WTC11 (cell line): ENCODE results near the gene GALNT2.

Source experiments
- ATF1 ChIP-seq: sonication (generic); formaldehyde crosslinking; IDR thresholded peaks from 2 replicates; pipeline ENCODE4 v1.8.1; 2023; ENCODE audit warnings: mild to moderate bottlenecking, moderate library complexity, missing genetic modification reagents
- CTCF ChIP-seq: fragments of 200-600 bp; IDR thresholded peaks from 2 replicates; pipeline ENCODE4 v1.8.0; 2022; ENCODE audit warnings: antibody characterized with exemption
- FOXJ3 ChIP-seq: sonication (generic); formaldehyde crosslinking; IDR thresholded peaks from 2 replicates; pipeline ENCODE4 v1.9.0; 2021; ENCODE audit warnings: missing genetic modification reagents, mild to moderate bottlenecking, borderline replicate concordance
- FOXP1 ChIP-seq: sonication (generic); formaldehyde crosslinking; IDR thresholded peaks from 2 replicates; pipeline ENCODE4 v1.8.0; 2022; ENCODE audit warnings: missing genetic modification reagents, mild to moderate bottlenecking, moderate library complexity, borderline replicate concordance
- GABPB1 ChIP-seq: sonication (generic); formaldehyde crosslinking; IDR thresholded peaks from 2 replicates; pipeline ENCODE4 v1.8.1; 2023; ENCODE audit warnings: mild to moderate bottlenecking, missing genetic modification reagents
- MLX ChIP-seq: sonication (generic); formaldehyde crosslinking; IDR thresholded peaks from 2 replicates; pipeline ENCODE4 v1.8.1; 2023; ENCODE audit warnings: mild to moderate bottlenecking, missing genetic modification reagents, moderate library complexity
- SP1 ChIP-seq: sonication (generic); formaldehyde crosslinking; conservative IDR thresholded peaks from 2 replicates; pipeline ENCODE4 v1.8.1; 2022; ENCODE audit warnings: missing genetic modification reagents
- STAT6 ChIP-seq: sonication (generic); formaldehyde crosslinking; conservative IDR thresholded peaks from 2 replicates; pipeline ENCODE4 v1.8.1; 2023; ENCODE audit warnings: mild to moderate bottlenecking, low read depth, missing genetic modification reagents, moderate library complexity
- USF1 ChIP-seq: sonication (generic); formaldehyde crosslinking; IDR thresholded peaks from 2 replicates; pipeline ENCODE4 v1.8.0; 2022; ENCODE audit warnings: mild to moderate bottlenecking, missing genetic modification reagents
- ZBTB21 ChIP-seq: sonication (generic); formaldehyde crosslinking; IDR thresholded peaks from 2 replicates; pipeline ENCODE4 v1.8.1; 2023; ENCODE audit warnings: mild to moderate bottlenecking, missing genetic modification reagents, borderline replicate concordance
- ZNF232 ChIP-seq: sonication (generic); formaldehyde crosslinking; IDR thresholded peaks from 2 replicates; pipeline ENCODE4 v1.8.0; 2022; ENCODE audit warnings: mild to moderate bottlenecking, missing genetic modification reagents
- TF ChIP-seq, protein P1 (sequence below): sonication (generic); formaldehyde crosslinking; IDR thresholded peaks from 2 replicates; pipeline ENCODE4 v1.8.1; 2022; ENCODE audit warnings: mild to moderate bottlenecking, missing genetic modification reagents, moderate library complexity, borderline replicate concordance
- TF ChIP-seq, protein P2 (sequence below): sonication (generic); formaldehyde crosslinking; IDR thresholded peaks from 2 replicates; pipeline ENCODE4 v1.8.1; 2023; ENCODE audit warnings: mild to moderate bottlenecking, missing genetic modification reagents, moderate library complexity
- TF ChIP-seq, protein P3 (sequence below): sonication (generic); formaldehyde crosslinking; IDR thresholded peaks from 2 replicates; pipeline ENCODE4 v1.8.0; 2022; ENCODE audit warnings: mild to moderate bottlenecking, missing genetic modification reagents

- no peak for TF ChIP-seq CTCF
- TF ChIP-seq, protein P1, sequence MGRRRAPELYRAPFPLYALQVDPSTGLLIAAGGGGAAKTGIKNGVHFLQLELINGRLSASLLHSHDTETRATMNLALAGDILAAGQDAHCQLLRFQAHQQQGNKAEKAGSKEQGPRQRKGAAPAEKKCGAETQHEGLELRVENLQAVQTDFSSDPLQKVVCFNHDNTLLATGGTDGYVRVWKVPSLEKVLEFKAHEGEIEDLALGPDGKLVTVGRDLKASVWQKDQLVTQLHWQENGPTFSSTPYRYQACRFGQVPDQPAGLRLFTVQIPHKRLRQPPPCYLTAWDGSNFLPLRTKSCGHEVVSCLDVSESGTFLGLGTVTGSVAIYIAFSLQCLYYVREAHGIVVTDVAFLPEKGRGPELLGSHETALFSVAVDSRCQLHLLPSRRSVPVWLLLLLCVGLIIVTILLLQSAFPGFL (CRISPR knock-in tag): no peak
- no peak for TF ChIP-seq GABPB1
- TF ChIP-seq, protein P2, sequence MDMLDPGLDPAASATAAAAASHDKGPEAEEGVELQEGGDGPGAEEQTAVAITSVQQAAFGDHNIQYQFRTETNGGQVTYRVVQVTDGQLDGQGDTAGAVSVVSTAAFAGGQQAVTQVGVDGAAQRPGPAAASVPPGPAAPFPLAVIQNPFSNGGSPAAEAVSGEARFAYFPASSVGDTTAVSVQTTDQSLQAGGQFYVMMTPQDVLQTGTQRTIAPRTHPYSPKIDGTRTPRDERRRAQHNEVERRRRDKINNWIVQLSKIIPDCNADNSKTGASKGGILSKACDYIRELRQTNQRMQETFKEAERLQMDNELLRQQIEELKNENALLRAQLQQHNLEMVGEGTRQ: no peak
- TF ChIP-seq FOXP1 (CRISPR knock-in tag): no peak
- TF ChIP-seq ATF1 (CRISPR knock-in tag): no peak
- no peak for TF ChIP-seq ZBTB21 (CRISPR knock-in tag)
- TF ChIP-seq, protein P3, sequence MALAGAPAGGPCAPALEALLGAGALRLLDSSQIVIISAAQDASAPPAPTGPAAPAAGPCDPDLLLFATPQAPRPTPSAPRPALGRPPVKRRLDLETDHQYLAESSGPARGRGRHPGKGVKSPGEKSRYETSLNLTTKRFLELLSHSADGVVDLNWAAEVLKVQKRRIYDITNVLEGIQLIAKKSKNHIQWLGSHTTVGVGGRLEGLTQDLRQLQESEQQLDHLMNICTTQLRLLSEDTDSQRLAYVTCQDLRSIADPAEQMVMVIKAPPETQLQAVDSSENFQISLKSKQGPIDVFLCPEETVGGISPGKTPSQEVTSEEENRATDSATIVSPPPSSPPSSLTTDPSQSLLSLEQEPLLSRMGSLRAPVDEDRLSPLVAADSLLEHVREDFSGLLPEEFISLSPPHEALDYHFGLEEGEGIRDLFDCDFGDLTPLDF (CRISPR knock-in tag): no peak
- no peak for TF ChIP-seq ZNF232 (CRISPR knock-in tag)
- no peak for TF ChIP-seq FOXJ3
- no peak for TF ChIP-seq STAT6 (CRISPR knock-in tag)
- no peak for TF ChIP-seq MLX (CRISPR knock-in tag)
- no peak for TF ChIP-seq USF1 (CRISPR knock-in tag)
- TF ChIP-seq SP1 (CRISPR knock-in tag): no peak
These were observed 17.6 kb downstream of the GALNT2 start for GRCh38 chr1:230084408-230085177.
